ENCODE data around the gene CDC16.

DNA sequence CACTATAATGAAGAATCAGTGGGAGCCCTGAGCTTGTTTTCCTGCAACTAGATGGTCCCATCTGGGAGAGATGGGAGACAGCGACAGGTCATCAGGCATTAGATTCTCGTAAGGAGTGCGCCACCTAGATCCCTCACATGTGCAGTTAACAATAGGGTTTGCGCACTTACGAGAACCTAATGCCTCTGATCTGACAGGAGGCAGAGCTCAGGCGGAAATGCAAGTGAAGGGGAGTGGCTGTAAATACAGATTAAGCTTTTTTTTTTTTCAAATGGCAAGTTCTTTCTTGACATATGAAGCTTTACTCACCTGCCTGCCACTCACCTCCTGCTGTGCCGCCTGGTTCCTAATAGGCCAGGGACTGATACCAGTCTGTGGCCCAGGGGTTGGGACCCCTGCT lies 14.4 kb downstream of the CDC16 start:
- TF ChIP-seq, protein P1, sequence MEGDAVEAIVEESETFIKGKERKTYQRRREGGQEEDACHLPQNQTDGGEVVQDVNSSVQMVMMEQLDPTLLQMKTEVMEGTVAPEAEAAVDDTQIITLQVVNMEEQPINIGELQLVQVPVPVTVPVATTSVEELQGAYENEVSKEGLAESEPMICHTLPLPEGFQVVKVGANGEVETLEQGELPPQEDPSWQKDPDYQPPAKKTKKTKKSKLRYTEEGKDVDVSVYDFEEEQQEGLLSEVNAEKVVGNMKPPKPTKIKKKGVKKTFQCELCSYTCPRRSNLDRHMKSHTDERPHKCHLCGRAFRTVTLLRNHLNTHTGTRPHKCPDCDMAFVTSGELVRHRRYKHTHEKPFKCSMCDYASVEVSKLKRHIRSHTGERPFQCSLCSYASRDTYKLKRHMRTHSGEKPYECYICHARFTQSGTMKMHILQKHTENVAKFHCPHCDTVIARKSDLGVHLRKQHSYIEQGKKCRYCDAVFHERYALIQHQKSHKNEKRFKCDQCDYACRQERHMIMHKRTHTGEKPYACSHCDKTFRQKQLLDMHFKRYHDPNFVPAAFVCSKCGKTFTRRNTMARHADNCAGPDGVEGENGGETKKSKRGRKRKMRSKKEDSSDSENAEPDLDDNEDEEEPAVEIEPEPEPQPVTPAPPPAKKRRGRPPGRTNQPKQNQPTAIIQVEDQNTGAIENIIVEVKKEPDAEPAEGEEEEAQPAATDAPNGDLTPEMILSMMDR (IDR thresholded peaks at IDR 0.05) = no peak
- no peak for TF ChIP-seq POLR2A (IDR thresholded peaks at IDR 0.05)

All from adrenal gland (tissue), 5 donors.